Endothelial cell of umbilical vein (primary cell): ENCODE data around the gene AGGF1. TPM values are rescaled to one million over a fixed set of nuclear protein-coding genes. Genes with fewer than 3 reads are reported as not detected.

Source experiments
- BruUV-seq: library from RNA; stranded (reverse); fragments of 400-500 nt; replicated peaks from 2 replicates; lab custom pipeline; 2021; lab: Mats Ljungman, UMichigan
- CTCF ChIA-PET: fragments of 300-600, 350-600 bp; sonication (Branson Sonifier 250); formaldehyde crosslinking; loops from one replicate; lab custom pipeline; 2021; ENCODE audit warnings: antibody characterized with exemption, inconsistent platforms; lab: Charles Lee
- POLR2A ChIA-PET: fragments of 300-600, 350-600 bp; sonication (Branson Sonifier 250); formaldehyde crosslinking; loops from one replicate; lab custom pipeline; 2021; ENCODE audit warnings: antibody characterized with exemption, inconsistent platforms; lab: Charles Lee
- DNase-seq: peaks from one replicate; pipeline ENCODE4 v3.0.0-alpha.2; 2011; ENCODE audit warnings: low read depth, low spot score
- FAIRE-seq: peaks from 2 replicates; lab custom pipeline; 2011; peaks lifted over from hg19 to GRCh38; lab: Jason Lieb, UNC
- H2AFZ ChIP-seq: 2 replicates; pipeline ENCODE4 v1.6.0; 2012; ENCODE audit warnings: low read depth, low read length, control low read depth, inconsistent platforms
- H3K27ac ChIP-seq: 2 replicates; pipeline ENCODE4 v1.5.1; 2011; ENCODE audit warnings: low read depth, mild to moderate bottlenecking, control low read depth, low read length, moderate library complexity; ENCODE audit not compliant: insufficient read depth
- H3K27me3 ChIP-seq, 2 experiments: 2 replicates each; pipeline versions ENCODE4 v1.6.0 to v1.6.1; 2011; ENCODE audit warnings: low read length in 2 of 2, mixed read lengths in 1 of 2; ENCODE audit not compliant: control insufficient read depth in 2 of 2, insufficient read depth in 2 of 2
- H3K36me3 ChIP-seq, 2 experiments: 2 replicates in 1 of 2; 3 replicates in 1 of 2; pipeline ENCODE4 v1.5.1; 2011; ENCODE audit warnings: low read length in 2 of 2, mild to moderate bottlenecking in 1 of 2, moderate library complexity in 1 of 2; ENCODE audit not compliant: control insufficient read depth in 2 of 2, insufficient read depth in 2 of 2; ENCODE audit errors: extremely low read depth in 1 of 2
- H3K4me1 ChIP-seq: 3 replicates; pipeline ENCODE4 v1.5.1; 2011; ENCODE audit warnings: mild to moderate bottlenecking, low read length; ENCODE audit not compliant: control insufficient read depth, insufficient read depth; ENCODE audit errors: extremely low read depth
- H3K4me2 ChIP-seq: 2 replicates; pipeline ENCODE4 v1.6.1; 2011; ENCODE audit warnings: low read length, control low read depth, mixed read lengths; ENCODE audit not compliant: insufficient read depth
- H3K4me3 ChIP-seq, 3 experiments: fragments of 200-600 bp in 1 of 3; sonication (generic), shearing (Covaris generic) in 1 of 3; replicated peaks in 1 of 3; 2 replicates each; pipeline ENCODE4 v1.5.1; 2011 to 2016; ENCODE audit warnings: control low read depth in 3 of 3, low read length in 3 of 3, mild to moderate bottlenecking in 2 of 3, inconsistent platforms in 1 of 3, low read depth in 1 of 3, moderate library complexity in 1 of 3; ENCODE audit not compliant: insufficient read depth in 1 of 3
- H3K79me2 ChIP-seq: 2 replicates; pipeline ENCODE4 v1.6.0; 2012; ENCODE audit warnings: low read length, inconsistent platforms; ENCODE audit not compliant: control insufficient read depth, insufficient read depth
- H3K9ac ChIP-seq: replicated peaks from 2 replicates; pipeline ENCODE3; 2011; ENCODE audit warnings: low read length, control low read depth; ENCODE audit not compliant: insufficient read depth; ENCODE audit errors: extremely low read depth
- H3K9me1 ChIP-seq: replicated peaks from 3 replicates; pipeline ENCODE4 v1.6.0; 2011; ENCODE audit warnings: mild to moderate bottlenecking, low read length; ENCODE audit not compliant: control insufficient read depth, insufficient read depth; ENCODE audit errors: extremely low read depth
- H3K9me3 ChIP-seq: replicated peaks from 2 replicates; pipeline ENCODE4 v1.5.1; 2012; ENCODE audit warnings: low read length, inconsistent platforms; ENCODE audit not compliant: control insufficient read depth, insufficient read depth
- H4K20me1 ChIP-seq: replicated peaks from 2 replicates; pipeline ENCODE3; 2011; ENCODE audit warnings: mild to moderate bottlenecking, low read length; ENCODE audit not compliant: control insufficient read depth, insufficient read depth; ENCODE audit errors: extremely low read depth
- EZH2 ChIP-seq: IDR thresholded peaks from 2 replicates; pipeline ENCODE4 v1.6.1; 2012; ENCODE audit warnings: borderline replicate concordance, low read depth, mild to moderate bottlenecking, moderate library complexity, low read length, inconsistent platforms; ENCODE audit not compliant: severe bottlenecking
- JUN ChIP-seq: IDR thresholded peaks from 2 replicates; pipeline ENCODE4 v1.6.1; 2011; ENCODE audit warnings: borderline replicate concordance, low read depth; ENCODE audit not compliant: insufficient read length, insufficient read depth
- MYC ChIP-seq: IDR thresholded peaks from one replicate; pipeline ENCODE4 v1.6.1; 2011; ENCODE audit warnings: mild to moderate bottlenecking, low read depth, low read length
- POLR2A ChIP-seq: IDR thresholded peaks from 2 replicates; pipeline ENCODE4 v1.6.1; 2012; ENCODE audit warnings: low read depth, mild to moderate bottlenecking, control low read depth, low read length
- POLR2AphosphoS5 ChIP-seq: IDR thresholded peaks from 2 replicates; pipeline ENCODE4 v1.6.1; 2012; ENCODE audit warnings: low read depth, mild to moderate bottlenecking, control low read depth, low read length, moderate library complexity; ENCODE audit not compliant: insufficient read depth
- dilution Hi-C: fragments of 300-500 bp; cut with MboI; formaldehyde crosslinking; loops from one replicate; pipeline ENCODE4 v1.15.0; 2019; ENCODE audit warnings: low sequenced_read_pairs; ENCODE audit not compliant: extremely low pct_ligation_motif_present
- intact Hi-C: fragments of 100-400 bp; cut with micrococcal nuclease; formaldehyde crosslinking; loops from one replicate; pipeline ENCODE4 v1.10.0; 2022
- polyA plus RNA-seq, 4 experiments: library from polyadenylated mRNA; depleted of rRNA in 3 of 4; stranded (reverse) in 3 of 4; unstranded in 1 of 4; fragments of >200 nt; gene quantifications; 2 replicates each; pipeline versions ENCODE4 v1.2.1 to v1.2.3, GENCODE V29; 2011 to 2012; ENCODE audit warnings: missing spikeins in 1 of 4
- total RNA-seq: library from RNA; stranded (reverse); gene quantifications from 2 replicates; pipeline ENCODE4 v1.2.3, GENCODE V29; 2021
- TF ChIP-seq, protein P1 (sequence below): IDR thresholded peaks from 2 replicates; pipeline ENCODE4 v1.6.1; 2011; ENCODE audit not compliant: insufficient read depth, insufficient read length

The AGGF1 gene
- total and polyA plus RNA-seq, 2 donors (not counting 3 experiments of a cell fraction or from before 2014, with no cell fraction given): 6.7 to 19.9 TPM

DNA sequence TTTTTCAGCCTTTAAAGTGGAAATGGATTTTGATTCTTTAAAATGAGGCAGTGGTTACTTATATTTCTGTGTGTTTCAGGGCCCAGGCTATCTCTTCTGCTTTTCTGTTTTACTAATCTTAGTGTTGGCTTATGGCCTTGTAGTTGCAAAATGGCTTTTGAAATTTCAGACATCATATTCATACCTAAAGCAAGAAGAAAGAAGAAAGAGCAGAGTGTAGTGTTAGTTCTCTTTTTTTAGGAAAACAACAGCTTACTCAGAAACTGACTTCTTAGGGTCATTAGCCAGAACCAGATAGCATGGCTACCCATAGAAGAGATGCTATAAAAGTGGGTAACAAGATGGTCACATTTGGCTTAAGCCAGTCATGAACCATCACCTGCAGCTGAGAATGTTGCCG lies 36.0 kb downstream of the AGGF1 start:
- Histone ChIP-seq H3K4me3 (no peak overlapping the region), H3K4me2 (no peak overlapping the region), H3K27me3 (no peaks in the 10 kb centered on the region), H3K4me1 (no peaks in the 10 kb centered on the region), H3K36me3 (peaks cover 2 to 10% of the 10 kb centered on the region in 2 experiments), H3K9me3 (no peaks in the 10 kb centered on the region), H3K9me1 (no peaks in the 10 kb centered on the region), H3K27ac (no peak overlapping the region), H4K20me1 (no peaks in the 10 kb centered on the region), H3K79me2 (no peaks in the 10 kb centered on the region), H2AFZ (no peak overlapping the region), H3K9ac (no peak overlapping the region)
- FAIRE-seq: no peak
- intact Hi-C loops: no loop called here
- ChIA-PET CTCF (no interaction called here), POLR2A (no interaction called here)
- DNase-seq: no peak
- no TSS peak for BruUV-seq
- dilution Hi-C loops: no loop called here
- no peak for TF ChIP-seq JUN
- no peak for TF ChIP-seq MYC
- TF ChIP-seq POLR2AphosphoS5: no peak
- TF ChIP-seq, protein P1, sequence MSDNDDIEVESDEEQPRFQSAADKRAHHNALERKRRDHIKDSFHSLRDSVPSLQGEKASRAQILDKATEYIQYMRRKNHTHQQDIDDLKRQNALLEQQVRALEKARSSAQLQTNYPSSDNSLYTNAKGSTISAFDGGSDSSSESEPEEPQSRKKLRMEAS: no peak

DNA sequence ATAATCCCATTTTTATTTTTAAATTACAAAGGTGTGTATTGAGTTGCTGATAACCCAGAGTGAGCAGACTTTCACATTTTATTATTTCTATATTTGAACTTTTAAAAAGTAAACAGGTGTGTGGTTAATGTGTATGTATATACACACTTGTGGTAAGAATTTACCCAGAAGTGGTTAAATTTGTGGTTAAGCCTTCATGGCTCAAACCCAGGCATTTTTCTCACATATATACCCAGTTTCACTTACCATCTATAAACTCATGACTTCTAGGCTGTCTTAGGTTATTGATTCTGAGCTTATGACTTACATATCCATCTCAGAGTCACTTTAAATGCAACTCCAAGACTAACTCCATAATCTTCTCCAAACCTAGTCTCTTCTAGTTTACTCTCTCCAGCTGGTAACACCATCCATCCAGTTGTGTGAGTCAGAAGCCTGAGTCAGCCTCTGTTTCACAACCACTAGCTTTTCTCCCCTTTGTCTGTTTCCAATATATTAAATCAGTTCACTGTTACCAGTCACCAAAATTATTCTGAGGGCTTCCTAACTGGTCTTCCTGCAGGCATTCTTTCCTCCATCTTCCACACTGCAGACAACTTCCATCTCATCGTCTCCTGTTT lies 36.7 kb downstream of the AGGF1 start:
- no peaks in the 10 kb centered on the region for H4K20me1 ChIP-seq
- no peak overlapping the region for H3K9ac ChIP-seq
- peaks cover 0 to 10% of the 10 kb centered on the region in 2 experiments for H3K36me3 ChIP-seq
- no peaks in the 10 kb centered on the region for H3K79me2 ChIP-seq
- TF ChIP-seq POLR2A (no peak), EZH2 (no peak)
- H3K4me1 ChIP-seq: no peaks in the 10 kb centered on the region
- no peak overlapping the region for H3K4me3 ChIP-seq
- H3K9me3 ChIP-seq: no peaks in the 10 kb centered on the region
- H3K4me2 ChIP-seq: no peak overlapping the region
- no peak overlapping the region for H2AFZ ChIP-seq
- intact Hi-C loops (no loop called here), dilution Hi-C loops (no loop called here)
- FAIRE-seq (no peak), DNase-seq (no peak)
- H3K9me1 ChIP-seq: no peaks in the 10 kb centered on the region
- no TSS peak for BruUV-seq
- ChIA-PET CTCF (interaction anchor here (1.5 to 1.9 kb wide), 2 partner anchors 10 to 20 kb away, joined by 3 to 19 read pairs; partner anchors contain the start of gene ZBED3), POLR2A (no interaction called here)
- no peak overlapping the region for H3K27ac ChIP-seq
- no peaks in the 10 kb centered on the region for H3K27me3 ChIP-seq
